Activated T-cell treated with anti-CD3 and anti-CD28 coated beads, Interleukin-2, amount 50 U/mL, for 72 hours (primary cell): Measurements from ENCODE around the gene TMPRSS9. TPM values are rescaled to one million over a fixed set of nuclear protein-coding genes. Genes with fewer than 3 reads are reported as not detected.

Source experiments
- ATAC-seq, 2 donors: fragments of 150-1000 bp; cut with Tn5 transposase; replicated peaks in 1 of 2; 2 replicates each; pipeline ENCODE4 v1.10.0; 2021; ENCODE audit warnings: moderate library complexity in 2 of 2, mild to moderate bottlenecking in 1 of 2
- DNase-seq, 2 donors: peaks; one replicate each; pipeline ENCODE4 v3.0.0; 2021 to 2022; ENCODE audit warnings: mixed read lengths in 1 of 2
- H3K27ac Mint-ChIP-seq: one replicate; pipeline ENCODE4 v1.8.0; 2022; ENCODE audit warnings: mild to moderate bottlenecking, moderate library complexity, mixed read lengths
- H3K27me3 Mint-ChIP-seq: one replicate; pipeline ENCODE4 v1.8.0; 2022; ENCODE audit warnings: low read depth, mixed read lengths
- H3K36me3 Mint-ChIP-seq, 2 donors: one replicate each; pipeline ENCODE4 v1.8.0; 2022; ENCODE audit warnings: mixed read lengths in 2 of 2, mild to moderate bottlenecking in 1 of 2; ENCODE audit not compliant: insufficient read depth in 2 of 2
- H3K4me1 Mint-ChIP-seq: one replicate; pipeline ENCODE4 v1.8.0; 2022; ENCODE audit warnings: low read depth, mixed read lengths
- H3K4me3 Mint-ChIP-seq, 2 donors: one replicate each; pipeline ENCODE4 v1.8.0; 2022; ENCODE audit warnings: mild to moderate bottlenecking in 2 of 2, mixed read lengths in 2 of 2, moderate library complexity in 2 of 2
- H3K9me3 Mint-ChIP-seq, 2 donors: one replicate each; pipeline ENCODE4 v1.8.0; 2022; ENCODE audit warnings: mixed read lengths in 2 of 2
- total RNA-seq, 2 donors: library from RNA; stranded (reverse); gene quantifications; one replicate each; pipeline ENCODE4 v1.2.3, GENCODE V29; 2022

TMPRSS9 gene
- total RNA-seq, 2 donors from 2014 or later = 0.19 TPM; not detected in 1

GRCh38 chr19:2332341-2333026, 27.6 kb upstream of the TMPRSS9 start:
- no peak overlapping the region for H3K27ac Mint-ChIP-seq
- H3K9me3 Mint-ChIP-seq = peaks cover 6 to 9% of the 10 kb centered on the region in 2 donors
- H3K4me3 Mint-ChIP-seq = peak overlapping the region; percentile 38 to 70
- H3K27me3 Mint-ChIP-seq = no peaks in the 10 kb centered on the region
- peaks cover 14% of the 10 kb centered on the region in 2 donors for H3K36me3 Mint-ChIP-seq
- DNase-seq (peak; percentile 38 to 49), ATAC-seq (peak; percentile 27 to 34)
- H3K4me1 Mint-ChIP-seq = peaks cover 57% of the 10 kb centered on the region

GRCh38 chr19:2333027-2333806, 26.8 kb upstream of the TMPRSS9 start:
- Mint-ChIP-seq H3K9me3 (peaks cover 6 to 9% of the 10 kb centered on the region in 2 donors), H3K4me1 (peaks cover 53% of the 10 kb centered on the region), H3K27ac (peak overlapping the region; percentile 48), H3K4me3 (peak overlapping the region in 1 of 2 donors; percentile 52), H3K36me3 (peaks cover 11 to 13% of the 10 kb centered on the region in 2 donors), H3K27me3 (no peaks in the 10 kb centered on the region)
- DNase-seq (no peak), ATAC-seq (no peak)

- peaks cover 8 to 11% of the 10 kb centered on the region in 2 donors for H3K36me3 Mint-ChIP-seq
- ATAC-seq = no peak
- DNase-seq = no peak
- H3K27ac Mint-ChIP-seq = peak overlapping the region; percentile 48
- H3K9me3 Mint-ChIP-seq = peaks cover 6 to 9% of the 10 kb centered on the region in 2 donors
- no peaks in the 10 kb centered on the region for H3K27me3 Mint-ChIP-seq
- peaks cover 53% of the 10 kb centered on the region for H3K4me1 Mint-ChIP-seq
- H3K4me3 Mint-ChIP-seq = peak overlapping the region in 1 of 2 donors; percentile 52
These were observed 26.3 kb upstream of the TMPRSS9 start for GRCh38 chr19:2333807-2334211.

GRCh38 chr19:2334426-2334825, 25.6 kb upstream of the TMPRSS9 start:
- Mint-ChIP-seq H3K27me3 (no peaks in the 10 kb centered on the region), H3K4me1 (peaks cover 49% of the 10 kb centered on the region), H3K27ac (no peak overlapping the region), H3K4me3 (no peak overlapping the region), H3K36me3 (peaks cover 7 to 8% of the 10 kb centered on the region in 2 donors), H3K9me3 (peaks cover 6 to 9% of the 10 kb centered on the region in 2 donors)
- DNase-seq = no peak
- ATAC-seq = no peak

GRCh38 chr19:2334986-2335846, 24.8 kb upstream of the TMPRSS9 start:
- peaks cover 6 to 8% of the 10 kb centered on the region in 2 donors for H3K36me3 Mint-ChIP-seq
- DNase-seq = no peak
- H3K4me1 Mint-ChIP-seq = peaks cover 41% of the 10 kb centered on the region
- ATAC-seq = no peak
- H3K27ac Mint-ChIP-seq = no peak overlapping the region
- no peak overlapping the region for H3K4me3 Mint-ChIP-seq
- no peaks in the 10 kb centered on the region for H3K27me3 Mint-ChIP-seq
- H3K9me3 Mint-ChIP-seq = peaks cover 6 to 9% of the 10 kb centered on the region in 2 donors

GRCh38 chr19:2335848-2336247, 24.2 kb upstream of the TMPRSS9 start:
- no peaks in the 10 kb centered on the region for H3K27me3 Mint-ChIP-seq
- no peak overlapping the region for H3K4me3 Mint-ChIP-seq
- no peak for ATAC-seq
- DNase-seq = no peak
- H3K27ac Mint-ChIP-seq = no peak overlapping the region
- peaks cover 34% of the 10 kb centered on the region for H3K4me1 Mint-ChIP-seq
- peaks cover 6 to 9% of the 10 kb centered on the region in 2 donors for H3K9me3 Mint-ChIP-seq
- peaks cover 6 to 8% of the 10 kb centered on the region in 2 donors for H3K36me3 Mint-ChIP-seq

- DNase-seq (no peak), ATAC-seq (no peak)
- H3K4me1 Mint-ChIP-seq = peaks cover 26% of the 10 kb centered on the region
- H3K27ac Mint-ChIP-seq = no peak overlapping the region
- H3K9me3 Mint-ChIP-seq = peaks cover 6 to 9% of the 10 kb centered on the region in 2 donors
- H3K4me3 Mint-ChIP-seq = no peak overlapping the region
- no peaks in the 10 kb centered on the region for H3K27me3 Mint-ChIP-seq
- peaks cover 6 to 8% of the 10 kb centered on the region in 2 donors for H3K36me3 Mint-ChIP-seq
These were observed 23.3 kb upstream of the TMPRSS9 start for GRCh38 chr19:2336528-2337328.

GRCh38 chr19:2337329-2337707, 22.7 kb upstream of the TMPRSS9 start:
- H3K36me3 Mint-ChIP-seq = peaks cover 6 to 8% of the 10 kb centered on the region in 2 donors
- peaks cover 20% of the 10 kb centered on the region for H3K4me1 Mint-ChIP-seq
- peaks cover 6 to 9% of the 10 kb centered on the region in 2 donors for H3K9me3 Mint-ChIP-seq
- H3K27me3 Mint-ChIP-seq = no peaks in the 10 kb centered on the region
- H3K4me3 Mint-ChIP-seq = no peak overlapping the region
- DNase-seq (no peak), ATAC-seq (no peak)
- H3K27ac Mint-ChIP-seq = no peak overlapping the region

- Mint-ChIP-seq H3K4me3 (no peak overlapping the region), H3K9me3 (peaks cover 6 to 9% of the 10 kb centered on the region in 2 donors), H3K27ac (no peak overlapping the region), H3K4me1 (peaks cover 15% of the 10 kb centered on the region), H3K36me3 (peaks cover 6 to 8% of the 10 kb centered on the region in 2 donors), H3K27me3 (no peaks in the 10 kb centered on the region)
- DNase-seq = no peak
- ATAC-seq = no peak
These were observed 21.9 kb upstream of the TMPRSS9 start for GRCh38 chr19:2338055-2338615.

- DNase-seq = no peak
- Mint-ChIP-seq H3K36me3 (peaks cover 6 to 8% of the 10 kb centered on the region in 2 donors), H3K4me1 (peaks cover 7% of the 10 kb centered on the region), H3K4me3 (no peak overlapping the region), H3K27ac (no peak overlapping the region), H3K9me3 (peaks cover 6 to 9% of the 10 kb centered on the region in 2 donors), H3K27me3 (no peaks in the 10 kb centered on the region)
- no peak for ATAC-seq
These were observed 21.1 kb upstream of the TMPRSS9 start for GRCh38 chr19:2338751-2339643.

- ATAC-seq = no peak
- DNase-seq = no peak
- H3K4me1 Mint-ChIP-seq = peaks cover 7% of the 10 kb centered on the region
These were observed 20.3 kb upstream of the TMPRSS9 start for GRCh38 chr19:2339644-2340310.

More at GRCh38 chr19:2339644-2340310, 20.3 kb upstream of the TMPRSS9 start:
- Mint-ChIP-seq H3K27me3 (no peaks in the 10 kb centered on the region), H3K36me3 (peaks cover 6 to 8% of the 10 kb centered on the region in 2 donors), H3K4me3 (no peak overlapping the region), H3K9me3 (peaks cover 6 to 9% of the 10 kb centered on the region in 2 donors), H3K27ac (no peak overlapping the region)
